Neuronal stem cell (in vitro differentiated cells): ENCODE data around the gene FANCG.

ENCODE experiments used
- DNase-seq: peaks from one replicate; pipeline ENCODE4 v3.0.0-alpha.2; 2013; ENCODE audit warnings: low spot score
- H2AFZ ChIP-seq: one replicate; pipeline ENCODE4 v1.6.1; 2013; ENCODE audit warnings: mild to moderate bottlenecking, low read length, inconsistent platforms
- H2AK5ac ChIP-seq: 2 replicates; pipeline ENCODE4 v1.6.1; 2013; ENCODE audit warnings: low read depth, mild to moderate bottlenecking, inconsistent platforms, low read length, moderate library complexity, mixed read lengths
- H2BK120ac ChIP-seq: 2 replicates; pipeline ENCODE4 v1.6.1; 2013; ENCODE audit warnings: low read depth, mild to moderate bottlenecking, inconsistent platforms, low read length, moderate library complexity, mixed read lengths
- H2BK12ac ChIP-seq: one replicate; pipeline ENCODE4 v1.6.1; 2013; ENCODE audit warnings: low read length, inconsistent platforms
- H2BK15ac ChIP-seq: 2 replicates; pipeline ENCODE4 v1.6.1; 2013; ENCODE audit warnings: mild to moderate bottlenecking, low read length, inconsistent platforms, mixed read lengths
- H2BK5ac ChIP-seq: one replicate; pipeline ENCODE4 v1.6.1; 2013; ENCODE audit warnings: inconsistent platforms, mild to moderate bottlenecking, low read length, moderate library complexity
- H3K14ac ChIP-seq: one replicate; pipeline ENCODE4 v1.6.1; 2013; ENCODE audit warnings: low read length, inconsistent platforms
- H3K18ac ChIP-seq: 2 replicates; pipeline ENCODE4 v1.6.1; 2013; ENCODE audit warnings: low read length, inconsistent platforms
- H3K23ac ChIP-seq: 2 replicates; pipeline ENCODE4 v1.6.1; 2013; ENCODE audit warnings: low read depth, mild to moderate bottlenecking, mixed read lengths, low read length, inconsistent platforms; ENCODE audit not compliant: poor library complexity
- H3K27ac ChIP-seq: replicated peaks from 3 replicates; pipeline ENCODE4 v1.5.1; 2013; ENCODE audit warnings: low read length, inconsistent platforms
- H3K27me3 ChIP-seq, 3 experiments: 2 replicates each; pipeline ENCODE4 v1.6.1; 2013; ENCODE audit warnings: low read length in 3 of 3, mild to moderate bottlenecking in 2 of 3, inconsistent platforms in 1 of 3, low read depth in 1 of 3, mixed read lengths in 1 of 3, moderate library complexity in 1 of 3; ENCODE audit not compliant: control insufficient read depth in 3 of 3, insufficient read depth in 3 of 3
- H3K36me3 ChIP-seq, 2 donors: replicated peaks in 1 of 2; 2 replicates each; pipeline ENCODE4 v1.6.1; 2013; ENCODE audit warnings: low read length in 2 of 2; ENCODE audit not compliant: control insufficient read depth in 2 of 2, insufficient read depth in 2 of 2
- H3K4ac ChIP-seq: 2 replicates; pipeline ENCODE4 v1.6.1; 2013; ENCODE audit warnings: inconsistent platforms, mild to moderate bottlenecking, low read length, moderate library complexity
- H3K4me1 ChIP-seq, 2 donors: 1 replicate in 1 of 2; 2 replicates in 1 of 2; pipeline ENCODE4 v1.6.1; 2013; ENCODE audit warnings: low read length in 2 of 2, low read depth in 1 of 2; ENCODE audit not compliant: control insufficient read depth in 2 of 2, insufficient read depth in 1 of 2
- H3K4me2 ChIP-seq: one replicate; pipeline ENCODE4 v1.6.1; 2013; ENCODE audit warnings: mild to moderate bottlenecking, low read length, inconsistent platforms; ENCODE audit not compliant: insufficient read depth, poor library complexity, severe bottlenecking
- H3K4me3 ChIP-seq, 2 donors: 2 replicates each; pipeline ENCODE4 v1.5.1; 2013; ENCODE audit warnings: low read length in 2 of 2, mild to moderate bottlenecking in 2 of 2, inconsistent platforms in 1 of 2, moderate library complexity in 1 of 2
- H3K79me1 ChIP-seq: one replicate; pipeline ENCODE4 v1.6.1; 2013; ENCODE audit warnings: low read depth, mild to moderate bottlenecking, inconsistent platforms, low read length, moderate library complexity
- H3K9ac ChIP-seq: one replicate; pipeline ENCODE4 v1.6.1; 2013; ENCODE audit warnings: mild to moderate bottlenecking, low read depth, low read length, inconsistent platforms; ENCODE audit not compliant: poor library complexity
- H3K9me3 ChIP-seq, 2 donors: replicated peaks in 1 of 2; 2 replicates each; pipeline versions ENCODE3 to v1.6.1; 2013; ENCODE audit warnings: low read length in 2 of 2, mild to moderate bottlenecking in 2 of 2, inconsistent platforms in 1 of 2, low read depth in 1 of 2, mixed read lengths in 1 of 2, moderate library complexity in 1 of 2; ENCODE audit not compliant: control insufficient read depth in 2 of 2, insufficient read depth in 1 of 2
- H4K8ac ChIP-seq: one replicate; pipeline ENCODE4 v1.6.1; 2013; ENCODE audit warnings: low read depth, mild to moderate bottlenecking, inconsistent platforms, low read length, moderate library complexity
- H4K91ac ChIP-seq: one replicate; pipeline ENCODE4 v1.6.1; 2013; ENCODE audit warnings: low read length, low read depth, mild to moderate bottlenecking, inconsistent platforms; ENCODE audit not compliant: poor library complexity
- WGBS, 2 donors: extraction: QIAGEN DNeasy Blood & Tissue Kit; methylation state at CpG; one replicate each; pipeline ENCODE4 v1.1.7; 2013; ENCODE audit warnings: missing lambda C conversion rate in 2 of 2, mixed read lengths in 1 of 2; ENCODE audit not compliant: insufficient read length in 2 of 2, insufficient replicate concordance in 1 of 2; ENCODE audit errors: extremely low coverage in 2 of 2; 5-methylcytosine and 5-hydroxymethylcytosine counted together

Gene FANCG

DNA sequence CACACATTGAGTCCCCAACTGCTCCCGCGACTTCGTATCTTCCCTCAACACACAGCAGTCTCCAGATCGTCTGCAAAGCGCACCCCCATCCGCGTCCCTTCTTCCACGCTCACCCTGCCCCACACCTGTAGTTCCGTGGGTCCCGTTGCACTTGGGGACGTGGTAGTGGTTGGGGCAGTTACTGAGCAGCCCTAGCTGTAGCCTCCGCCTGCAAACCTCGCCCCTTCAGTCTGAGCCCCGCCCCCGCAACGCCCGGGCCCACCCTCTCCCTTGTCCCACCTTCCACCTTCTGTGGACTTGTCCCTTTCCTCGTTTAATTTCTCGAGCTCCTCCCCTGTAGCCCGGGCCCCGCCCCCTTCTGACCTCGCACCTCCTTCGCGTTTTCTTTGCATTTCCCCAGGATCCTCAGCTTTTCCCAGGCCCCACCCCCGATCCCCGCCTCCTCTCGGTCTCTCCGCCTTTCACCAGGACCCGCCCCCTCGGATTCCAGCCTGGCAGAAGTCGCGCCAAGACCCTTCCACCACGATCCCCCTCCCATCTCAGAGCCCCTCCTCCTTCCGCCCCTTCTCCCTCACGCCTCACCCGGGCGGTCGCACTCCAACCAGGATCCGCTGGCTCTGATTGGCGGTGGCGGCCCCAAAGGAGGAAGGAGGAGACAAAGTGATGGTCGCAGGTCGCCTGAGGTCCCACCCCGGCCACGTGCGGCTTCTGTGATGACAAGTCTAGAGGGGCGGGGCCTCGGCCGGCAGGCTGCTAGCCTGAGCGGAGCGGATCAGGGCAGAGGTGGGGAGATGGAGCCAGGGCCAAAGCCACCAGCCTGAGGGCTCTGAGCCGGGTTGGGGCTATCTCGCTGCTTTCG lies 36.2 kb upstream of the FANCG start, which contains the start of gene ATOSB:
Gene ATOSB, minus strand, starts transcription at position 183 of the 859 bp plus-strand sequence. CDS start 7,588 bp downstream, outside the sequence.
- Histone ChIP-seq H3K4me2 (peak within 1 kb of the TSS; percentile 92), H2BK12ac (no peak within 1 kb of the TSS), H3K4me1 (peaks cover 23 to 26% of the 10 kb centered on the region in 2 donors), H3K4me3 (peak within 1 kb of the TSS; percentile 82 to 85), H3K4ac (no peak within 1 kb of the TSS), H2BK15ac (peak within 1 kb of the TSS; percentile 23), H2BK5ac (peak within 1 kb of the TSS; percentile 69), H3K36me3 (no peaks in the 10 kb centered on the region), H3K18ac (peak within 1 kb of the TSS; percentile 91), H3K27ac (peak within 1 kb of the TSS; percentile 100), H4K8ac (no peak within 1 kb of the TSS), H3K27me3 (peaks cover 0 to 3% (median 0%) of the 10 kb centered on the region in 3 experiments), H3K9ac (peak within 1 kb of the TSS; percentile 97), H3K14ac (peak within 1 kb of the TSS; percentile 73), H4K91ac (peak within 1 kb of the TSS; percentile 79), H3K9me3 (no peaks in the 10 kb centered on the region), H3K23ac (peak within 1 kb of the TSS; percentile 45), H2AK5ac (peak within 1 kb of the TSS; percentile 53), H3K79me1 (peaks cover 7% of the 10 kb centered on the region), H2BK120ac (peak within 1 kb of the TSS; percentile 83), H2AFZ (peak within 1 kb of the TSS; percentile 81)
- no CpG with 5 or more reads among the region's 54 CpGs for WGBS, 2 donors
- DNase-seq: peak; percentile 99

DNA sequence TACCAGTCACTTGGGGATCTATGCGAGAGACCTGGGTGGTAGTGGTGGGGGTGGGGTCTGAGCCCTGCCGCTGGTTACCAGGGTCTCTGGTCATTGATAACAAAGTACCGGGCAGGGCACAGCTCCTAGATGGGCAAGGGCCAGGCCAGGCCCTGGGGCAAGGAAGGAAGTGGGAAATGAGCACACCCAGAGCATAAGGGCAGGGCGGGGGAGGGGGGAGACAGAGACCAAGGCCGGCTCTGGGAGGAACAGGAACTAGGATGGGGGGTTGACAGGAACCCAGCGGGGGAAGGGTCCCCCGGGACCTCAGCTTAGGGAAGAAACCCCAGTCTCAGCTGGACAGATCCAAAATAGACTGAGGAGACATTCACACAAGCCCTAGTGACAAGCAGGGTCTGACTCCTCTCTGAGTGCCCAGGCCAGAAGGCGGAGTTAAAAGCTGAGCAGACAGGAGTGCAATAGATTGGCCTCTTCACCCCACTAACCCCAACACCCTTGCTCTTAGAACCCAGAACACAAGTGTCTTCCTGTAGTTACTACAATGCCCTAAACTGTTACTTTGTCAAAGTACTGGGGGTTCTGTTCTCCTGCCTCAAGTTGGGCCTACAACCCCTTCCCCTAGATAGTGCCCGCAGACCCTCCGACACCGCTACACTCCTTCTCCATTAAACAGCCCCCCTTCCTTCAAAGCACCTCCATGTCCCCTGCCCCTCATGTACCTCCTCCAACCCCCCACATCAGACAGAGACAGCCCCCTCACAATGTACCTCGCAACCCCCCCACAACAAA lies 35.3 kb upstream of the FANCG start:
- H2BK12ac ChIP-seq: no peak overlapping the region
- H3K4me1 ChIP-seq: peaks cover 28 to 32% of the 10 kb centered on the region in 2 donors
- H4K8ac ChIP-seq: no peak overlapping the region
- H2BK15ac ChIP-seq: peak overlapping the region; percentile 23
- H3K4me2 ChIP-seq: peak overlapping the region; percentile 85
- peak overlapping the region; percentile 53 for H2AK5ac ChIP-seq
- WGBS, 2 donors: no CpG with 5 or more reads among the region's 12 CpGs
- H3K79me1 ChIP-seq: peaks cover 14% of the 10 kb centered on the region
- H3K27ac ChIP-seq: peak overlapping the region; percentile 100
- H3K9ac ChIP-seq: peak overlapping the region; percentile 97
- peak overlapping the region; percentile 83 for H2BK120ac ChIP-seq
- H3K27me3 ChIP-seq: peaks cover 0 to 3% (median 0%) of the 10 kb centered on the region in 3 experiments
- no peaks in the 10 kb centered on the region for H3K36me3 ChIP-seq
- peak overlapping the region; percentile 58 for H2AFZ ChIP-seq
- peak overlapping the region; percentile 73 for H3K14ac ChIP-seq
- DNase-seq: peak; percentile 49
- H3K4ac ChIP-seq: no peak overlapping the region
- H2BK5ac ChIP-seq: peak overlapping the region; percentile 69
- no peaks in the 10 kb centered on the region for H3K9me3 ChIP-seq
- peak overlapping the region; percentile 91 for H3K18ac ChIP-seq
- H3K23ac ChIP-seq: peak overlapping the region; percentile 45
- H4K91ac ChIP-seq: peak overlapping the region; percentile 79
- peak overlapping the region; percentile 82 to 85 for H3K4me3 ChIP-seq

DNA sequence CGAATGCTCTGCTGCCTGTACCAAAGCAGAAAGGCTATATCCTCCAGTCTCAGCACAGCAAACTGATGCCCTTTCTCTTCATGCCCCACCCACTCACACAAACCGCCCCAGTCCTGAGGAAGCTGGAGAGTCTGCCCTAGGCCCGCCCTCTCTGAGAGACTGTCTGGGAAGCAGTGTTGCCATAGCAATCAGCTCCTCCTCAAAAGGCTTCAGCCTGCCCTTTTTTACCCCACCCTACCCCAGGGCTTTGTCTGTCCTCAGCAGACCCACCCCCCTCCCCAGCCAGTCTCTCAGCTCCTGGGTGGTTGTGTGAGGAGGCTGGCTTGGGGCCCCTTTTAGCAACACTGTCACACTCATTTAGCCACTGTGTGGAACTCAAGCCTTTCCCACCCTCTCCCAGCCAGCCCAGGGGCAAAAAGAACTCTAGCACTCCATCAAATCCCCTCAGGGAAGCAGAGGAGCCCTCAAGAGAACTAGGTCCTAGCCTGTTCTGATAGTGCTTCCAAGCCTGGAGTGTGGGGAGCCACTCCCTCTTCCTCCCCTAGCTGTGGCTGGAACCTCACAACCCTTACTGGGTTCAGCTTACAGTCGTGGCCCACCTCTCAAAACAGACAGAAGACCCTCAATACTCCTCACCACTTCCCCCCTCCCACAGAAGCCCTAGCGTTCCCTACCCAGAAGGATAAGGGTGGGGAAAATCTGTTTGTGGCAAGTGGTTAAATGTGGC lies 34.5 kb upstream of the FANCG start:
- Histone ChIP-seq H4K8ac (no peak overlapping the region), H3K27ac (peak overlapping the region; percentile 100), H2BK12ac (no peak overlapping the region), H3K18ac (peak overlapping the region; percentile 86), H4K91ac (peak overlapping the region; percentile 79), H3K36me3 (peaks cover under 1 to 2% of the 10 kb centered on the region in 2 donors), H3K14ac (peak overlapping the region; percentile 73), H2BK5ac (peak overlapping the region; percentile 69), H3K79me1 (peaks cover 14% of the 10 kb centered on the region), H3K23ac (peak overlapping the region; percentile 45), H3K9ac (no peak overlapping the region), H3K9me3 (no peaks in the 10 kb centered on the region), H3K4me2 (peak overlapping the region; percentile 85), H3K4me3 (peak overlapping the region; percentile 82 to 85), H2AFZ (peak overlapping the region; percentile 58), H3K4ac (no peak overlapping the region), H3K4me1 (peaks cover 28 to 32% of the 10 kb centered on the region in 2 donors), H2BK15ac (peak overlapping the region; percentile 23), H3K27me3 (peaks cover 0 to 3% (median 0%) of the 10 kb centered on the region in 3 experiments), H2BK120ac (peak overlapping the region; percentile 83), H2AK5ac (no peak overlapping the region)
- DNase-seq: peak; percentile 91
- WGBS, 2 donors: no CpG with 5 or more reads among the region's 5 CpGs
